HG02798 (cell line): Measurements from ENCODE around the gene SLC25A1.

Experiments used
- ATAC-seq: cut with Tn5 transposase; IDR thresholded peaks from one replicate; pipeline ENCODE4 v1.9.1; 2021; ENCODE audit warnings: mild to moderate bottlenecking; ENCODE audit not compliant: unreplicated experiment, poor library complexity

The SLC25A1 gene

DNA sequence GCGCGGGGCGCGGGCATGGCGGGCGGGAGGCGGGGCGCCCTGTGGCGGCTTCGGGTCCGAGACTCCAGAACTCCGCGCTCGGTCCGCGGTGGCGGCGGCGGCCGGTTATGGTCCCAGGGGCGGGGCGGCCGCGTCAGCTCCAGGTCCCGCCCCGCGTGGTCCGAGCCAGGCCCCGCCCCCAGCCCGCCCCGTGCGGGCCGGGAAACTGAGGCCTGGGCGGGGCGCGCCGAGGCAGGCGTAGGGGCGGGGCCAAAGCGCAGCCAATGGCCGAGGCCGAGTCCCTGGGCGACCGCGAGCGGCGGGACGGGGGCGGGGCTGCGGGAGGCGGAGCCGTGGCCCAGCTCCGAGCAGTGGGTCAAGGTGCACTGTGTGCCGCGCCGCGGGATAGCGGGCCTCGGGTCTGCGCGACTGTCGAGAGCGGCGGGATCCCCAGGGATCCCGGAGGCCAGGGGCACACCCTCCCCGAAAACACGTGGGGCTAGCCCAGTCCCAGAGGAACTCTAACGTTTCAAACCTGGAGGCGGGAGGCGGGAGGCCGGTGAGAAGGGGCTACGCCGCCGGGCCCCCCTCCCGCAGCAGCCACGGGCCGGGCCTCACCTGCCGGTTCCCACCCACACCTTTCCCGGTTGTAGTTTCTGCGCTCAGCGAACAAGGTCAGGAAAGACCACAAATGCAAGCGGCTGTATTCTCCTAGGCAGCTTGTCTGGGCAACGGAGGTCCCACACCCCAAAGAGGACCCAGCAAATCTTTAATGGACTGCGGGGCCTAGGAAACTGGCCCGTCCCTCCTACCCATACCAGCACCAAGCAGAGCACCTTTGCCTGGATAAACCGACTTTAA, at the start of gene SLC25A1:
SLC25A1 (minus strand) TSS at position 80 of the 840 bp plus-strand sequence; CDS start at position 17, 63 bp downstream.
- ATAC-seq, result peak; percentile 78

DNA sequence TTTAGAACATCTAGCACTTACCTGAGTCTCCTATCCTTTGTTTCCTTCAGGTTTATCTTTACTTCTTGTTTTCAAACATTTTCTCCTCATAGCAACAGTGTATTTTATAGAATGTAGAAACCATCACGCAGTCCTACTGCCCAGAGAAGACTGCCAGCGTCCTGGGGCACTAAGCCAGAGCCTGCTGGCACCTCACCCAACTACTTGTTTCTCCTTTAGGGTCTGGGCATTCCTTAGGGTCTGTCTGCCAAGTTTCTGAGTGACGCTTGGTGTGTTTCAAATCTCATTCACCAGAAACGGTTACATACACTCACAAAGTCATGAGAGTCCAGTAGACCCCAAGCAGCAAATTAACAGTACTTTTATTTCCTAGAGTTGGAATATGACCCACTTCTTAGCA, 49.6 kb upstream of the SLC25A1 start:
- ATAC-seq, result no peak

DNA sequence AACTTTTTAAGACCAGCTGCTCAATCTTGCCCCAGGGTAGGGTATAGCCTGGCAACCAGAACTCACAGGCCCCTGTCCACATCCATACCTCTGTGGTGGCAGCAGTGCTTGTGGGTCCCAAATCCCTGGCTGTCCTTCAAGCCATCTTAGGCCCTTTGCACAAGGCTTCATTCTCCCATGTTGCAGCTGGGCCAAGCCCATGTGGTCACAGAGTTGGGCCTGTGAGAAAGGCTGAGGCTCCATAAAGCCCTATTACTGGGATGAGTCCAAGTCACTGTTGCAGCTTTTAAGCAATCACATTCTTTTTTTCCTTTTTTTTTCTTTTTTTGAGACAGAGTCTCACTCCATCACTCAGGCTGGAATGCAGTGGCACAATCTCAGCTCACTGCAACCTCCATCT, 47.9 kb upstream of the SLC25A1 start:
- ATAC-seq, result no peak

DNA sequence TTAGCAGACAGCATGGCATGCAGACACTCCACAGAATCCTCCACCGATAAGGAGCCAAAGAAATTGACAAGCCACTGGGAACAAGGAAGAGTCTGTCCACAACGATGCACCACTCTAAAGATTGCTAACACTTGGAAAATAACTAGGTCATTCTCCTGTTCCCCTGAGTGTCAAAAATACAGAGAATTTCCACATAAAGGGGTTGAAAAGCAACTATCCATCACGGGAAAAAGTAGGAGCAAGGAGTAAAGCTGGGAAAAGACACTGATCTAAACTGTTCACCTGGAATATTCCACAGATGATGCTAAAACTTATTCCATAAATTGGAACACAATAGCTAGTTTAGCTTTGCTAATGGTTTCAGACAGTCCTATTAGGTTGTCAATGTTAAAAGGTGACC, 47.0 kb upstream of the SLC25A1 start:
- ATAC-seq, result no peak

DNA sequence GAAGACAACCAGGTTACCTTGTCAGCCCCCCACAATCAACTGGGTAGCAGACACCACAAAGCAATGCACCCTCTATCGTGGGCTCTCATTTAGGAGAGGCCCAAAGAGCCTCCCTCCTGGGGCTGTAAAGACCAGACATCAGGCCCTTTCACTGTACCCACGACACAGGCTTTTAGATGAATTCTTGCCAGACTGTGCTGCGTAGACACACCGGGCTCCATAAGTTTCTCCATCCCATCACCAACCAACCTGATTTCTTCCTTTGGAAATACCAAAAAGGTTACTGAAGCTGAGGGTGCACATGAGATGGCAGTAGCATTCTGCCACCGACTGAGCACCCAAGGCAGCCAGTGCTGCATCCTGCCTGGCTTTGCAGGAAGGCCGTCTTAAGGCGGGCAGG, 46.4 kb upstream of the SLC25A1 start:
- ATAC-seq, result no peak

DNA sequence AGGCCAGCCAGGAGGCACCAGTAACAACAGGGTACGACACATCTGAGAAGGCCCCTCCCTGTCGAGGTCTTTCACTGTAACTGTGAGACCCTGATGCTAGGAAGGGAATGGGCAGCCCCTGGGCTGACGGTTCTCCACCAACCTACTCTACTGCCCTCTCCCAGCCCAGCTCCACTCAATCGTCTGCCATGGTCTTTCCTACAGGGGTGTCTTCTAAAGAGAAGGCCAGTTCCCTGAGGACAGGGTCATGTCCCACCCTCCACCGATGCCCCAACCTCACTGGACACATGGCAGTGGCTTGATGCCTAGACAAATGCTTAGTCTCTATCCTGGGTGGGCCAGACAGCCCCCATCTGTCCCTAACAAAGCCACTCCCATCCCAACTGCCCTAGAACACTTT, 46.0 kb upstream of the SLC25A1 start:
- ATAC-seq, result no peak

DNA sequence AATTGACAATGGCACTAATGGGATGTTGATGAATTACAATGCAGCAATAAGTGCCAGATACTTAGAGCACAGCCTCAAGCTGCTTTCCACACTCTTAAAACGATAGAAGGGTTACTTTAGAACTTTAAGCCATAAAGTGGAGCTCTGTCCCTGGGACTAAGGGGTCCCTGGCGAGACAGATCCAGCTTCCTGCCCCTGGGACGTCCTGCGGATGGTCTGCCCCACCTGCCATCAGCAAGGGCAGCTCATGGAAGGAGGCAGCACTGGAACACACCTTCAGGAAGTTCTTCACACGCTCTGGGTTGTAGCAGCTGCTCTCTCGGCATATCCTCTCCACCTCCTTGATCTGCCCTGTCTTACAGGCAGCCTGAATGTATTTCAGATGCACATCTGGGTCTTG, 45.1 kb upstream of the SLC25A1 start:
- no peak for ATAC-seq

DNA sequence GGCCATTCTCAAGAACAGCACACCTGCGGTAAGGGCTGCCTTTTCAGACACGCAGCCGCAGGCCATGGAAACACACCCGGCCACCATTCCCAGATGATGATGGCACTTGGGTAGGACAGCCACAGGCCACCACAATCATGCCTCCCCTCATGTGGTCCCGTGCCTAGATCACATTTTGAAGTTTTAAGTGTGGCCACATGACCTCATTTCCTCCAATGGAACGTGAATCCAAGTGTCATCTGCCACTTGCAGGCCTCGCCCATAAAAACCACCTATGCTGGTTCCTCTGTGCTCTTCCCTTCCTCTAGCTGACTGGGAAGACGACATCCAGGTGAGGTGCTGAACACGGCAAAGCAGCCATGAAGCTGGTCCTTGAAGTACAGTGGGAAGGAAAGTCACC, 44.6 kb upstream of the SLC25A1 start:
- ATAC-seq, result no peak

DNA sequence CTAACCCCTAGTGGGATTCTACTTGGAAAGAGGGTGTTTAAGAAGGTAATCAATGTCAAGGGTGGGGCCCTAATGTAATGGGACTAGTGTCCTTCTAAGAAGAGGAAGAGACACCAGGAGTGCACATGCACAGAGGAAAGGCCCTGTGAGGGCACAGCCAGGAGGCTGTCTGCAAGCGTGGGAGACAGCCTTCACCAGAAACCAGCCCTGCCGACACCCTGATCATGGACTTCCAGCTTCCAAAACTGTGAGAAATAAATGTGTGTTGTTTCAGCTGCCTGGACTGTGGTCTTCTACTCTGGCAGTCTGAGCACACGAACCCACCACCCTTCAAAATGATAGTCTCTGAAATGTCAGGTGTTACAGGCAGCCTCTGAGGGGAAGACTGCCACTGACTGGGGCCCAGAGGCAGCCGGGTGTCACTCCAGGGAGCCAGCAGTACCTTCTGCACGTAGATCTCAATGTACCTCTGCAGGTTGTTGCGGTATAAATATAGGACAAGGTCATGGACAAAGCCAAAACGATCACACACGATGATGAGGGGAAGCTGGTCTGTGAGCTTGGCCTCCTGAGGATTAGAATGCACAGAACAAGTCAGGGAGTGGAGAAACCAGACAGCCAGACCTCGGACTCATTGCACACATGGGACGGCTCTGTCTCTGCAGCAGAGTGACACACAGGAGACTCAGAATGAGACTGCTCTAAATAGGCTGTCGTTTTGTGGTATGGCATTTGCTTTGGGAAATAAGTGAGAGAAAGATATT, 43.9 kb upstream of the SLC25A1 start:
- no peak for ATAC-seq

DNA sequence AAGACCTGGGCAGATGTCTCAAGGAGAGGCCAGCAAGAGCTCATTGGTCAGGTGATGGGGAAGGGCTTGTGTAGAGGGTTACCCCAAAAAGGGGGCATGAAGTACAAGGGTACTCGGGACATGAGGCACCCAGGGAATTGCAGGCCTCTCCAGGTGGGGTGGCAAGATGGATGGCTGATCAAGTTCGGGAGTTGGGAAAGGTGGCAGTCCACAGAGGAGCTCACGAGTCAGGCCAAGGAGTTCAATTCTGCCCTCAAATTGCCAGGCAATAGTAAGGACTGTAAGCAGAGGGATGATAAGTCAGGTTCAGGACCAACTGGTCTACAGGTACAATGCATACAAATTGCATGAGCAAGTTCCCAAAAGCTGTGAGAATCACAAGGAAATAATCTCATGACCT, 42.3 kb upstream of the SLC25A1 start:
- no peak for ATAC-seq

DNA sequence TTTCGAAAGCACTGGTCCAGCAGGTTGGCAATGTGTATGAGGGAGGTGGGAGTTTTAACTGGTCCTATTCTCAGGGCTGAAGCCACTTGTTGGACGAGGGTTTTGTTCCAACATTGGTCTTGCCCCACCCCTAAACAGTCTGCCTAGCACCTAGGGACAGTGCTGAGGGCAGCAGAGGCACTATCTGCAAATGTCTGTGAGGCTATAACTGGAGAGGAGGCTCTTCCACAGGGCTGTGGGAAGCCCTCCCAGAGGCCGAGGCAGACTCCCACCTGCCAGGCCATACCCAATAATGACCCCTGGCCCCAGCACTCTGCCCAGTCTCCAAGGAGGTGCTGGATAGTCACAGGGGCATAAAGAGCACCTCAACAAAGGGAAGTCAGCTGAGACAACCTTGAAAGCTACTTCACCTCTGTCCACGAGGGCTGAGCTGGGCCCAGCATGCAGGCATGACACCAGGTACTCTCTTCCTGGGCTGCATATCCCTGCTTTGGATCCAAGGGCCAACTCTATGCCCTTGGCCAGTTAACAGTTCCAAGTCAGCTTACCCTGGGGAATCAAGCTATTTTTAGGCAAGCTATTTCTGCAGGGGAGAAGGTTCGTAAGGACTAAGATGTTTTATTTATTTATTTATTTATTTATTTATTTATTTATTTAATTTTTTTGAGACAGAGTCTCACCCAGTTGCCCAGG, 40.2 kb upstream of the SLC25A1 start:
- no peak for ATAC-seq

DNA sequence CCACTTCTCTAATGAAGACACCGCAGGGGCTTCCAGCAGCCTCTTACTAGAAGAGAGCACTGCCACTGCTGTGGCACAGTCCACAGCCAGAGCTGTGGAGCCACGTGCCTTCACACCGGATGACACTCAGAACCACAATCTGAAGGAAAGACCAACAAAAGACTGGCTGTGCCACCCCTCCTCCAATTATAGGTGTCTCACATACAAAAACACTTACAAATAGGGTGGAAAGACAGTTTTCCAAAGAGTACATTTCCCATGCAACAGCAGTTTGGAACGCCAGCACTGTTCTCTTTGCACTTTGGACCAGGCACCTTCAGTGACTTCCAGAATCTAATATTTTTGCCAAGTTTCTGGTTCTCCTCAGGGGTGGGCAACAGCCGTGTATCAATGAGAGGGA, 38.0 kb upstream of the SLC25A1 start:
- ATAC-seq, result no peak

DNA sequence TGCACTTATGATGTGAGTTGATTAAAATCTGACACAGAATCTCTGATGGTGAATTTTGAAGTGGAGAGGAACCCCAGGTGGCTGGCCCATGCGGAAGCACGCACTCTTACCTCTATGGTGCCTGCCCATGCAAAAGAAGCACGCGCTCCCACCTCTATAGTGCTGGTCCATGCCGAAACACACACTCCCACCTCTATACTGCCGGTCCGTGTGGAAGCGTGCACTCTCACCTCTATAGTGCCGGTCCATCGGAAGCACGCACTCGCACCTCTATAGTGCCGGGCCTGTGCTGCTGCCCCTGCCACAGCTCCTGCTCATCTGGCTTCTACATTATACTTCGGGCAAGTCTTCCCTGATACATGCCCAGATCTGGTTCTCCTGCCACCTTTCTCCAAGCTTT, 36.8 kb upstream of the SLC25A1 start:
- ATAC-seq, result no peak

DNA sequence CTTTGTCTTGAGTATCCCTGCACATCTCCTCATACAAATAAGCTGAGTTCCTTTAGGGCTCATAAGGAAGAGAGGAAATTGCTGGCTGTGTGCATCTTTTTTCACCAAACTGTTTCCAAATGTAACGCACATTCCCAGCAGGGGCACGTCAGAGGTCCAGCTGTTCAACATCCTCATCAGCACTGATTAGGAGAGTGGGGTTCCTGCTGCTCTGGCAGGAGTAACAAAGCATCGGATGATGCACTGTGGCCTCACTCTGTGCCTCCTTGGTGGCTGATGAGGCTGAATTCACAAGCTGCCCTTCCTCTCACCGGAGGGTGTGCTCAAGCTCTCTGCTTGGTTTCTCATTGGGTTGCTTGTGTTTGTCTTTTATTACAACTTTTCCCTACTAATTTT, 35.5 kb upstream of the SLC25A1 start:
- ATAC-seq, result no peak

DNA sequence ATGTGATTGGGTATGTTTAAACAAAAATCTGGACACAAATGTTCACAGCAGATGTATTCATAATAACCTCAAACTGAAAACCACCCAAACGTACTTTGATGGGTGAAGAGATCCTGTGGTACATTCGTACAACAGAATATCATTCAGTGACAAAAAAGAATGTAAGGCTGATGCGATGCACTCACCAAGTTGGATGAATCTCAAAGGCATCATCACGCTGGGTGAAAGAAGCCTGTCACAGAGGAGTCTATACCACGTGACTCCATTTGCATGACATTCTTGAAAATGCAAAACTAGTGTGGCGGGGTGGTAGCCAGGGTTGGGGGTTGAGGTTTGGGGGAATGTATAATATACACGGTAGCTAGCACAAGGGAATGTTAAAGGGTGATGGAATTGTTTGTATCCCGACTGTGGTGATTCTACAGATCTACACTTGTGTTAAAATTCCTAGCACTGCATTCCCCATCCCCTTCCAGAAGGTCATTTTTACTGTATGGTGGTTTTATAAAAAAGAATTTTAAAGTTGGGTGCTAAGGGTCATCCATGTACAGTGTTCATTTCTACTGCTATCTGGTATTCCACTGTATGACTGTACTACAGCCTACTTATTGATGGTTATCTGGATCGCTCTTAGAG, 35.0 kb upstream of the SLC25A1 start:
- ATAC-seq, result no peak

DNA sequence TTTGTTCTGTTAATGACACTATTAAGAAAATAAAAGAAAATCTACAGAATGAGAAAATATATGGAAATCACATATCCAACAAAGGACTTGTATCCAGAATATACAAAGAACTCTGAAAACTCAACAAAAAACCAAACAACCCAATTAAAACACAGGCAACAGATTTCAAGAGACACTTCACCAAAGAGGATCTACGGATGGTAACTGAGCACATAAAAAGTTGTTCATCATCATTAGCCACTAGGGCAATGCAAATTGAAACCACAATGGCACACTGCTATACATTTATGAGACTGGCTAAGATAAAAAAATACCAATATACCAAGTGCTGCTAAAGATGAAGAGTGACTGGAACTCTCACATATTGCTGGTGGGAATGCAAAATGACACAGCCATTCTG, 34.5 kb upstream of the SLC25A1 start:
- no peak for ATAC-seq

DNA sequence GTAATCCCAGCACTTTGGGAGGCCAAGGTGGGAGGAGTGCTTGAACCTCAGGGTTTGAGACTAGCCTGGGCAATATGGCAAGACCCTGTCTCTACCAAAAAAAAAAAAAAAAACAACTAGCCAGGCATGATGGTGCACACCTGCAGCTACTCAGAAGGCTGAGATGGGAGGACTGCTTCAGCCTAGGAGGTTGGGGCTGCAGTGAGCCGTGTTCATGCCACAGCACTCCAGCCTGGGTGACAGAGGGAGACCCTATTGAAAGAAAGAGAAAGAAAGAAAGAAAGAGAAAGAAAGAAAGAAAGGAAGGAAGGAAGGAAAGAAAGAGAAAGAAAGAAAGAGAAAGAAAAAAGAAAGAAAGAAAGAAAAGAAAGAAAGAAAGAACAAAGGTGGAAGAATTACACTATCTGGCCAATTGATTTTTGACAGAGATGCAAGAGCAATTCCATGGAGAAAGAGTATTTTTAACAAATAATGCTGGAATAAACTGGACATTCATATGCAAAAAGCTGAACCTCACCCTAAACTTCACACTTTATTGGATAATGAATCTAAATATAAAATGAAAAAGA, 33.9 kb upstream of the SLC25A1 start:
- no peak for ATAC-seq

DNA sequence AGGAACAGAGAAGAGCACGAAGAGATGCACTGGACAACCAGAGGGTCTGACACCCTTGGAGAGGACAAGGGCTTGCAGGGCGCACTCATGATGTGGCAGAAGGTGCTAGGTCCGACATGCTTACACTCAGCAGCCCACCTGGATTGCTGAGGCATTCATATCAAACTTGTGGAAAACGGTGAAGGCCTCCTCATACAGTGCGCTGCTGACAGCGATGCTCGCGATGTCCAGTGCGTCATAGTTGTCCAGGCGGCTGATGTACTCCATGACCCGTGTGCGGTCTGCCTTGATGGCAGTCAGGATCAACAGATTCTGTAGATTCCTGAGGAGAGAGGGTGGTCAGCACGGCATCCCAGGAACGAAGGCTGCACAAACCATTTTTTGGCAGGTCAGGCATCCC, 31.7 kb upstream of the SLC25A1 start:
- ATAC-seq, result no peak

DNA sequence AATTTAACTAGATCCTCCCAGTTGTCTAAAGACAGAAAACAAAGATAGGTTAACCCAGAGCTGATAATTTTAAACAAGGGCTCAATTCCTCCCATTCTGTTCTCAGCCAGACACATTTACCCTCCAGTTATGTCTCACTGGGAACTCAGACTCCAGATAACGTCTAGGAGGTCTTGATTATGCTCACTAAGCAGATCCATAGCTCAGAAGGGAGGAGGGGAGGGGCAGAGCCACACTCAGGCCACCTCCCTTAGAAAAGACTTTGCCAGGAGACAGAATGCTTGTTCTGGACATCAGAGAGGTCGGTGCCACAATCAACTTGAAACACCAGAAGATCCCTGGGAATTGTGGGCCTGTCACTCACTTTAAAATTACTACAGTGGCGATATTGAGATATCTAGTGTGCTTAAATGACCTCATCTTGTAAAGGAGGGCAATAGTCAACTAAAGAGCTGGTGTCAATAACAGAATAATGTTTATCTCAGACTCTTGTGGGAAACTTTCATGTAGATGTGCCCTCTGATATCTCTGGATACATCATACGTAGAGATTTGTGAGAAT, 29.8 kb upstream of the SLC25A1 start:
- ATAC-seq, result no peak

DNA sequence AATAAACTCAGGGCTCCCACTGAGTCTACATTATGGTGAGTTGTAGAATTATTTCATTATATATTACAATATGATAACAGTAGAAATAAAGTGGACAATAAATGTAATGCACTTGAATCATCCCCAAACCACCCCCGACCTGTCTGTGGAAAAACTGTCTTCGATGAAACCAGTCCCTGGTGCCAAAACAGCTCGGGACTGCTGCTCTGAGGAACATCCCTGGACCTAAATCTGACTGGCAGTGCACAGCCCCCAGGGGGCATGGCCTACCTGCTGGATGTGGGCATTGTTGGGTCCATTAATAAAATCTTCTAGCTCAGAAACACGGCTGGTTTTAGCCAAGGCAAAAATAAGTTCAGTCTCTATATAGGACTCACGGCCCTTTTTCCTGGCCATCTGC, 29.3 kb upstream of the SLC25A1 start:
- ATAC-seq, result no peak
